ENCODE measurements around the gene CACHD1.

DNA sequence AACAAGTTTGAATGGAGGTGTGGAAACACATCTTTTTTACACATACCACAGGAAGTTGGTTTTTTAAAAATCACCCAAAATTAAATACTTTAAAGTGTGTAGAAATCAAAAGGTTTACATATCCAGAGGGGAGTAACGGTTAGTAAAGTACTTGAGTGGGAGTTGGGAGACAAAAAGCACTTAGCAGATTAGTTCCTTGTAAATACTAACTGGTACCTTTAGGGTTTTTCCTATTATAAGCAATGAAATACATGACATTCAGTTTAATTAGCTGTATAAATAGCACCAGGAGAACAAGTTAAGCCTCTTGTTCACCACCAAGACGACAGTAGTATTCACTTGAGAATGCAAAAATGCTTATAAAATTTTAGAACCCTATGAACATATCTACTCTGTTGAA lies 251.2 kb downstream of the CACHD1 start:
- TF ChIP-seq, protein P1, sequence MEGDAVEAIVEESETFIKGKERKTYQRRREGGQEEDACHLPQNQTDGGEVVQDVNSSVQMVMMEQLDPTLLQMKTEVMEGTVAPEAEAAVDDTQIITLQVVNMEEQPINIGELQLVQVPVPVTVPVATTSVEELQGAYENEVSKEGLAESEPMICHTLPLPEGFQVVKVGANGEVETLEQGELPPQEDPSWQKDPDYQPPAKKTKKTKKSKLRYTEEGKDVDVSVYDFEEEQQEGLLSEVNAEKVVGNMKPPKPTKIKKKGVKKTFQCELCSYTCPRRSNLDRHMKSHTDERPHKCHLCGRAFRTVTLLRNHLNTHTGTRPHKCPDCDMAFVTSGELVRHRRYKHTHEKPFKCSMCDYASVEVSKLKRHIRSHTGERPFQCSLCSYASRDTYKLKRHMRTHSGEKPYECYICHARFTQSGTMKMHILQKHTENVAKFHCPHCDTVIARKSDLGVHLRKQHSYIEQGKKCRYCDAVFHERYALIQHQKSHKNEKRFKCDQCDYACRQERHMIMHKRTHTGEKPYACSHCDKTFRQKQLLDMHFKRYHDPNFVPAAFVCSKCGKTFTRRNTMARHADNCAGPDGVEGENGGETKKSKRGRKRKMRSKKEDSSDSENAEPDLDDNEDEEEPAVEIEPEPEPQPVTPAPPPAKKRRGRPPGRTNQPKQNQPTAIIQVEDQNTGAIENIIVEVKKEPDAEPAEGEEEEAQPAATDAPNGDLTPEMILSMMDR (IDR thresholded peaks at IDR 0.05; ENCODE audit: insufficient read depth, low read length, poor library complexity, severe bottlenecking), result no peak
- TF ChIP-seq EZH2phosphoT487 (conservative IDR thresholded peaks at IDR 0.05; ENCODE audit: low read length), result no peak

All from SU-DHL-6 (cell line).